ENCODE results near the gene CCSER1.

DNA sequence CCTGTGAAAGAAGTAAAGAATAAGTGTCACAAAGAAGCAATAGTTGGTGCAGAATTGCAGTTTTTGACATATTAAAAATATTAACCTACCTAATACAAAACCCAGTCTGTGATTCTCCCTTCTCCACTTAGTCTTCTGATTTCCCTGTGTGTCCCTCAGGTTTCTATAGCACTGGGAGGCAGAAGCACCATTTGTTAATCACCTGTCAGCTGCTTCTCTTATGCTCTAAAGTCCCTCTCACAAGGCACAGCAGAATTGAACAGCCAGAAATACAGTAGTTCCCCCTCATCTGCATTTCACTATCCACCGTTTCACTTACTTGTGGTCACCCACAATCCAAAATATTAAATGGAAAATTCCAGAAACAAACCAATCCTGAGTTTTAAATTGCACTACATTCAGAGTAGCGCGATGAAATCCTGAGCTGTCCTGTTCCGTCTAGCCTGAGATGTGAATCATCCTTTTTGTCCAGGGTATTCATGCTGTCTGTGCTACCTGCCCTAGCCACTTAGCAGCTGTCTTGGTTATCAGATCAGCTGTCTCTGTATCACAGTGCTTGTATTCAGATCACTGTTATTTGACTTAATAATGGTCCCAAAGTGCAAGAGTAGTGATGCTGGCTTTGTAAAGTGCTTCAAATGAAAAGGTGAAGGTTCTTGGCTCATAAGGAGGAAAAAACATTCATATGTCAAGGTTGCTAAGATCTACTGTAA is 1192.5 kb downstream of the CCSER1 start:
- TF ChIP-seq CTCF (IDR thresholded peaks at IDR 0.05) (no peak), EZH2 (IDR thresholded peaks at IDR 0.05; ENCODE audit: borderline replicate concordance, insufficient read depth, low read depth, low read length, poor library complexity, severe bottlenecking) (no peak)

Data from B cell (primary cell).